Stimulated activated CD8-positive, alpha-beta memory T cell treated with anti-CD3 and anti-CD28 coated beads, Interleukin-12 subunit alpha, Interleukin-12 subunit beta, amount 100 ng/mL, for 1 hour (primary cell): ENCODE measurements around the gene FGF6.
"Not testable (repeated sequence)": the region's sequence is repeated elsewhere in the genome, so short reads cannot be mapped to it uniquely, and the experiment has no call there.

ENCODE experiments used
- DNase-seq: peaks from one replicate; pipeline ENCODE4 v3.0.0-alpha.2; 2020; ENCODE audit warnings: low read depth

FGF6 gene

GRCh38 chr12:4445156-4446101 is at the start of gene FGF6:
FGF6 (minus strand) TSS chr12:4445815; CDS start chr12:4445570, 245 bp downstream.
- no peak for DNase-seq

GRCh38 chr12:4490973-4491372 is 45.4 kb upstream of the FGF6 start:
- no peak for DNase-seq

GRCh38 chr12:4489556-4489955 is 43.9 kb upstream of the FGF6 start:
- no peak for DNase-seq

GRCh38 chr12:4486980-4487379 is 41.4 kb upstream of the FGF6 start:
- DNase-seq: no peak

- DNase-seq: no peak
These were observed 40.6 kb upstream of the FGF6 start for GRCh38 chr12:4486049-4486699.

- DNase-seq: no peak
These were observed 38.5 kb upstream of the FGF6 start for GRCh38 chr12:4483885-4484823.

- DNase-seq: no peak
These were observed 37.3 kb upstream of the FGF6 start for GRCh38 chr12:4482936-4483335.

GRCh38 chr12:4478933-4479332 is 33.3 kb upstream of the FGF6 start:
- DNase-seq: no peak

GRCh38 chr12:4477129-4477528 is 31.5 kb upstream of the FGF6 start:
- DNase-seq: no peak

GRCh38 chr12:4472046-4472445 is 26.4 kb upstream of the FGF6 start:
- no peak for DNase-seq

- DNase-seq: no peak
These were observed 25.6 kb upstream of the FGF6 start for GRCh38 chr12:4471256-4471655.

- no peak for DNase-seq
These were observed 23.4 kb upstream of the FGF6 start for GRCh38 chr12:4468994-4469393.

GRCh38 chr12:4460761-4461160 is 15.1 kb upstream of the FGF6 start:
- DNase-seq: no peak

GRCh38 chr12:4455849-4456248 is 10.2 kb upstream of the FGF6 start:
- DNase-seq: not testable (repeated sequence)

- no peak for DNase-seq
These were observed 8.8 kb upstream of the FGF6 start for GRCh38 chr12:4454315-4454860.

- no peak for DNase-seq
These were observed 6.1 kb upstream of the FGF6 start for GRCh38 chr12:4451694-4452093.

- DNase-seq: no peak
These were observed 5.0 kb upstream of the FGF6 start for GRCh38 chr12:4450551-4451112.

- DNase-seq: no peak
These were observed 4.2 kb upstream of the FGF6 start for GRCh38 chr12:4449851-4450221.

GRCh38 chr12:4448943-4449850 is 3.6 kb upstream of the FGF6 start:
- DNase-seq: no peak

- no peak for DNase-seq
These were observed 2.8 kb upstream of the FGF6 start for GRCh38 chr12:4448371-4448940.
